Neural progenitor cell (in vitro differentiated cells): ENCODE measurements around the gene UBE2L5. TPM values are rescaled to one million over a fixed set of nuclear protein-coding genes. Genes with fewer than 3 reads are reported as not detected.
"Not testable (repeated sequence)": the region's sequence is repeated elsewhere in the genome, so short reads cannot be mapped to it uniquely, and the experiment has no call there.

Experiments
- DNase-seq: peaks from one replicate; pipeline ENCODE4 v3.0.0-alpha.2; 2016; ENCODE audit warnings: low spot score
- H2AFZ ChIP-seq: fragments of 200-600 bp; sonication (generic); replicated peaks from 2 replicates; pipeline ENCODE4 v1.6.1; 2016; ENCODE audit warnings: antibody characterized with exemption
- H3F3A ChIP-seq: fragments of 200-600 bp; sonication (generic); 2 replicates; pipeline ENCODE4 v1.6.1; 2016; ENCODE audit warnings: antibody characterized with exemption, low read depth
- H3K27ac ChIP-seq: fragments of 200-600 bp; sonication (generic); 2 replicates; pipeline ENCODE4 v1.5.1; 2016; ENCODE audit warnings: mild to moderate bottlenecking
- H3K27me3 ChIP-seq: fragments of 200-600 bp; sonication (generic); 2 replicates; pipeline ENCODE4 v1.6.1; 2016; ENCODE audit warnings: mild to moderate bottlenecking, moderate library complexity
- H3K36me3 ChIP-seq: fragments of 200-600 bp; sonication (generic); 2 replicates; pipeline ENCODE4 v1.5.1; 2016
- H3K4me1 ChIP-seq: fragments of 200-600 bp; sonication (generic); 2 replicates; pipeline ENCODE4 v1.6.1; 2016; ENCODE audit warnings: mixed run types
- H3K4me2 ChIP-seq: fragments of 200-600 bp; sonication (generic); 2 replicates; pipeline ENCODE4 v1.6.1; 2016
- H3K4me3 ChIP-seq: fragments of 200-600 bp; sonication (generic); 2 replicates; pipeline ENCODE4 v1.5.1; 2016
- H3K79me2 ChIP-seq: fragments of 200-600 bp; sonication (generic); 2 replicates; pipeline ENCODE4 v1.6.1; 2016; ENCODE audit warnings: low read depth
- H3K9ac ChIP-seq: fragments of 200-600 bp; sonication (generic); 2 replicates; pipeline ENCODE4 v1.6.1; 2016
- H3K9me3 ChIP-seq: fragments of 200-600 bp; sonication (generic); 2 replicates; pipeline ENCODE4 v1.5.1; 2016; ENCODE audit warnings: low read depth
- H4K20me1 ChIP-seq: fragments of 200-600 bp; sonication (generic); 2 replicates; pipeline ENCODE4 v1.6.1; 2016; ENCODE audit warnings: low read depth
- H3K27ac Mint-ChIP-seq: 3 replicates; pipeline ENCODE4 v1.8.0; 2021; ENCODE audit warnings: mixed read lengths
- H3K27me3 Mint-ChIP-seq: 2 replicates; pipeline ENCODE4 v1.8.0; 2022; ENCODE audit warnings: low read depth, mild to moderate bottlenecking, inconsistent platforms, moderate library complexity, mixed read lengths; ENCODE audit not compliant: insufficient read depth
- H3K36me3 Mint-ChIP-seq: 3 replicates; pipeline ENCODE4 v1.8.0; 2021; ENCODE audit warnings: mixed read lengths
- H3K4me1 Mint-ChIP-seq: 3 replicates; pipeline ENCODE4 v1.8.0; 2021; ENCODE audit warnings: mixed read lengths
- H3K4me3 Mint-ChIP-seq: 3 replicates; pipeline ENCODE4 v1.8.0; 2021; ENCODE audit warnings: mild to moderate bottlenecking, moderate library complexity, mixed read lengths
- H3K9me3 Mint-ChIP-seq: 3 replicates; pipeline ENCODE4 v1.8.0; 2020; ENCODE audit warnings: mixed read lengths
- EZH2 ChIP-seq: fragments of 200-600 bp; sonication (generic); IDR thresholded peaks from 2 replicates; pipeline ENCODE4 v1.6.1; 2017; ENCODE audit warnings: antibody characterized with exemption, mild to moderate bottlenecking, moderate library complexity
- EZH2phosphoT487 ChIP-seq: fragments of 200-600 bp; sonication (generic); IDR thresholded peaks from 2 replicates; pipeline ENCODE4 v1.6.1; 2017; ENCODE audit warnings: antibody characterized with exemption
- total RNA-seq: library from RNA; depleted of rRNA; stranded (reverse); fragments of >200 nt; gene quantifications from 2 replicates; pipeline ENCODE4 v1.2.3, GENCODE V29; 2015; ENCODE audit warnings: low replicate concordance
- TF ChIP-seq, protein P1 (sequence below): fragments of 200-600 bp; sonication (generic); IDR thresholded peaks from 2 replicates; pipeline ENCODE4 v1.5.1; 2017; ENCODE audit warnings: antibody characterized with exemption, mild to moderate bottlenecking

Gene UBE2L5
- total RNA-seq, 1 donor from 2014 or later = not detected

GRCh38 chr13:30440910-30441703, 18.8 kb downstream of the UBE2L5 start:
- Mint-ChIP-seq H3K4me1 (peaks cover 11% of the 10 kb centered on the region), H3K9me3 (peaks cover 2% of the 10 kb centered on the region), H3K36me3 (no peaks in the 10 kb centered on the region), H3K27ac (peak overlapping the region; percentile 33), H3K27me3 (peaks cover 8% of the 10 kb centered on the region), H3K4me3 (no peak overlapping the region)
- no peak overlapping the region for H3K4me3 ChIP-seq
- peaks cover 18% of the 10 kb centered on the region for H3F3A ChIP-seq
- no peaks in the 10 kb centered on the region for H4K20me1 ChIP-seq
- H3K9ac ChIP-seq = no peak overlapping the region
- H2AFZ ChIP-seq = no peak overlapping the region
- no peaks in the 10 kb centered on the region for H3K27me3 ChIP-seq
- DNase-seq = no peak
- TF ChIP-seq EZH2phosphoT487 = no peak
- TF ChIP-seq EZH2 = no peak
- TF ChIP-seq, protein P1, sequence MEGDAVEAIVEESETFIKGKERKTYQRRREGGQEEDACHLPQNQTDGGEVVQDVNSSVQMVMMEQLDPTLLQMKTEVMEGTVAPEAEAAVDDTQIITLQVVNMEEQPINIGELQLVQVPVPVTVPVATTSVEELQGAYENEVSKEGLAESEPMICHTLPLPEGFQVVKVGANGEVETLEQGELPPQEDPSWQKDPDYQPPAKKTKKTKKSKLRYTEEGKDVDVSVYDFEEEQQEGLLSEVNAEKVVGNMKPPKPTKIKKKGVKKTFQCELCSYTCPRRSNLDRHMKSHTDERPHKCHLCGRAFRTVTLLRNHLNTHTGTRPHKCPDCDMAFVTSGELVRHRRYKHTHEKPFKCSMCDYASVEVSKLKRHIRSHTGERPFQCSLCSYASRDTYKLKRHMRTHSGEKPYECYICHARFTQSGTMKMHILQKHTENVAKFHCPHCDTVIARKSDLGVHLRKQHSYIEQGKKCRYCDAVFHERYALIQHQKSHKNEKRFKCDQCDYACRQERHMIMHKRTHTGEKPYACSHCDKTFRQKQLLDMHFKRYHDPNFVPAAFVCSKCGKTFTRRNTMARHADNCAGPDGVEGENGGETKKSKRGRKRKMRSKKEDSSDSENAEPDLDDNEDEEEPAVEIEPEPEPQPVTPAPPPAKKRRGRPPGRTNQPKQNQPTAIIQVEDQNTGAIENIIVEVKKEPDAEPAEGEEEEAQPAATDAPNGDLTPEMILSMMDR = no peak
- H3K79me2 ChIP-seq = no peaks in the 10 kb centered on the region
- H3K4me2 ChIP-seq = no peak overlapping the region
- H3K4me1 ChIP-seq = peaks cover 9% of the 10 kb centered on the region
- no peak overlapping the region for H3K27ac ChIP-seq
- H3K36me3 ChIP-seq = no peaks in the 10 kb centered on the region
- no peaks in the 10 kb centered on the region for H3K9me3 ChIP-seq

GRCh38 chr13:30442926-30443325, 20.6 kb downstream of the UBE2L5 start:
- no peaks in the 10 kb centered on the region for H3K36me3 ChIP-seq
- no peak overlapping the region for H3K4me2 ChIP-seq
- Mint-ChIP-seq H3K27ac (peak overlapping the region; percentile 86), H3K4me3 (no peak overlapping the region), H3K4me1 (peaks cover 15% of the 10 kb centered on the region), H3K27me3 (peaks cover 5% of the 10 kb centered on the region), H3K36me3 (no peaks in the 10 kb centered on the region), H3K9me3 (peaks cover 2% of the 10 kb centered on the region)
- H3K79me2 ChIP-seq = no peaks in the 10 kb centered on the region
- DNase-seq = no peak
- peak overlapping the region; percentile 46 for H2AFZ ChIP-seq
- TF ChIP-seq, protein P1 = no peak
- TF ChIP-seq EZH2 (no peak), EZH2phosphoT487 (no peak)
- H3K9ac ChIP-seq = no peak overlapping the region
- H3K27ac ChIP-seq = no peak overlapping the region
- H3K27me3 ChIP-seq = no peaks in the 10 kb centered on the region
- no peak overlapping the region for H3K4me3 ChIP-seq
- H3K4me1 ChIP-seq = peaks cover 12% of the 10 kb centered on the region
- peaks cover 28% of the 10 kb centered on the region for H3F3A ChIP-seq
- H4K20me1 ChIP-seq = no peaks in the 10 kb centered on the region
- H3K9me3 ChIP-seq = no peaks in the 10 kb centered on the region

GRCh38 chr13:30443491-30443890, 21.2 kb downstream of the UBE2L5 start:
- peaks cover 12% of the 10 kb centered on the region for H3K4me1 ChIP-seq
- peaks cover 15% of the 10 kb centered on the region for H3K4me1 Mint-ChIP-seq
- H3K4me3 Mint-ChIP-seq, H3K27me3 Mint-ChIP-seq, H3K4me2 ChIP-seq, H3K79me2 ChIP-seq, H3K9ac ChIP-seq, H3K4me3 ChIP-seq, H3K36me3 ChIP-seq, H3K9me3 ChIP-seq, H4K20me1 ChIP-seq, H3K36me3 Mint-ChIP-seq, H2AFZ ChIP-seq, H3K27me3 ChIP-seq, H3K27ac Mint-ChIP-seq, H3K27ac ChIP-seq, DNase-seq, H3K9me3 Mint-ChIP-seq: not testable (repeated sequence)
- H3F3A ChIP-seq = peaks cover 28% of the 10 kb centered on the region

GRCh38 chr13:30443957-30444404, 21.7 kb downstream of the UBE2L5 start:
- Histone ChIP-seq H3K9me3 (no peaks in the 10 kb centered on the region), H3K9ac (no peak overlapping the region), H3K4me1 (peaks cover 12% of the 10 kb centered on the region), H3K4me3 (no peak overlapping the region), H4K20me1 (no peaks in the 10 kb centered on the region), H3K4me2 (no peak overlapping the region), H3K36me3 (no peaks in the 10 kb centered on the region), H3K79me2 (no peaks in the 10 kb centered on the region), H3F3A (peaks cover 28% of the 10 kb centered on the region), H2AFZ (no peak overlapping the region), H3K27me3 (no peaks in the 10 kb centered on the region), H3K27ac (no peak overlapping the region)
- no peak for DNase-seq
- H3K4me3 Mint-ChIP-seq = no peak overlapping the region
- H3K27me3 Mint-ChIP-seq = peaks cover 5% of the 10 kb centered on the region
- no peaks in the 10 kb centered on the region for H3K36me3 Mint-ChIP-seq
- H3K9me3 Mint-ChIP-seq = peaks cover 2% of the 10 kb centered on the region
- no peak for TF ChIP-seq EZH2
- TF ChIP-seq EZH2phosphoT487 = no peak
- TF ChIP-seq, protein P1 = no peak
- H3K4me1 Mint-ChIP-seq = peaks cover 15% of the 10 kb centered on the region
- H3K27ac Mint-ChIP-seq = no peak overlapping the region
